ENCODE measurements around the gene RNASEH2B. TPM values are rescaled to one million over a fixed set of nuclear protein-coding genes. Genes with fewer than 3 reads are reported as not detected.

RNASEH2B gene
- total RNA-seq, 1 experiment from 2014 or later, result 33.3 TPM

GRCh38 chr13:50873467-50873866 lies 36.1 kb upstream of the RNASEH2B start (continued):
- TF ChIP-seq USF2 (CRISPR knock-in tag; IDR thresholded peaks at IDR 0.05), result no peak

DNA sequence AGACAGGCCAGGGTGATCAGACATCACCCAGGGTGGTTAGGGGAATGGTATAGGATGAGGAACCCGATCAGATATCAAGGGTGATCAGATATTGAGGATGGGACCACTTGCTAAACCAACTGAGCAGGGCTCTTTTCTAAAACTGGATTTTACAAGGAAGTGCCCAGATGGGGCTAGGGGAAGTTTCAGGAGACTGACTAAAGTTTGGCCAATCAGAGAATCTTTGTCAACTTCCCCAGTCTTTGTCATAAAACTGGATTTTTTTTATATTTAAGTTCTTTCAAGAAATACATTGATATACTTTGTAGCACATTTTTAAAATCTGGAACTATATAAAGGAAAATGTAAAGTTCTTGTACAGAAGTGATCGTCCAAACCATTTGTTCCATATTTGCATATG lies 35.6 kb upstream of the RNASEH2B start:
- ATAC-seq, result no peak
- TF ChIP-seq NFYB (CRISPR knock-in tag; conservative IDR thresholded peaks at IDR 0.05; ENCODE audit: low read depth) (no peak), ZNF263 (CRISPR knock-in tag; IDR thresholded peaks at IDR 0.05; ENCODE audit: low read depth) (no peak), NR1H2 (CRISPR knock-in tag; IDR thresholded peaks at IDR 0.05) (no peak), GABPB1 (CRISPR knock-in tag; IDR thresholded peaks at IDR 0.05) (no peak), ZNF232 (CRISPR knock-in tag; IDR thresholded peaks at IDR 0.05) (no peak), SP1 (CRISPR knock-in tag; conservative IDR thresholded peaks at IDR 0.05) (no peak), CREM (CRISPR knock-in tag; IDR thresholded peaks at IDR 0.05) (no peak), ZNF138 (CRISPR knock-in tag; conservative IDR thresholded peaks at IDR 0.05) (no peak), ZNF121 (CRISPR knock-in tag; IDR thresholded peaks at IDR 0.05) (no peak), ERG (CRISPR knock-in tag; IDR thresholded peaks at IDR 0.05) (no peak), E2F4 (CRISPR knock-in tag; IDR thresholded peaks at IDR 0.05; ENCODE audit: borderline replicate concordance, low read depth) (no peak), MYBL2 (CRISPR knock-in tag; IDR thresholded peaks at IDR 0.05) (no peak)
- TF ChIP-seq, protein P1, sequence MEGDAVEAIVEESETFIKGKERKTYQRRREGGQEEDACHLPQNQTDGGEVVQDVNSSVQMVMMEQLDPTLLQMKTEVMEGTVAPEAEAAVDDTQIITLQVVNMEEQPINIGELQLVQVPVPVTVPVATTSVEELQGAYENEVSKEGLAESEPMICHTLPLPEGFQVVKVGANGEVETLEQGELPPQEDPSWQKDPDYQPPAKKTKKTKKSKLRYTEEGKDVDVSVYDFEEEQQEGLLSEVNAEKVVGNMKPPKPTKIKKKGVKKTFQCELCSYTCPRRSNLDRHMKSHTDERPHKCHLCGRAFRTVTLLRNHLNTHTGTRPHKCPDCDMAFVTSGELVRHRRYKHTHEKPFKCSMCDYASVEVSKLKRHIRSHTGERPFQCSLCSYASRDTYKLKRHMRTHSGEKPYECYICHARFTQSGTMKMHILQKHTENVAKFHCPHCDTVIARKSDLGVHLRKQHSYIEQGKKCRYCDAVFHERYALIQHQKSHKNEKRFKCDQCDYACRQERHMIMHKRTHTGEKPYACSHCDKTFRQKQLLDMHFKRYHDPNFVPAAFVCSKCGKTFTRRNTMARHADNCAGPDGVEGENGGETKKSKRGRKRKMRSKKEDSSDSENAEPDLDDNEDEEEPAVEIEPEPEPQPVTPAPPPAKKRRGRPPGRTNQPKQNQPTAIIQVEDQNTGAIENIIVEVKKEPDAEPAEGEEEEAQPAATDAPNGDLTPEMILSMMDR (IDR thresholded peaks at IDR 0.05), result no peak
- TF ChIP-seq, protein P2, sequence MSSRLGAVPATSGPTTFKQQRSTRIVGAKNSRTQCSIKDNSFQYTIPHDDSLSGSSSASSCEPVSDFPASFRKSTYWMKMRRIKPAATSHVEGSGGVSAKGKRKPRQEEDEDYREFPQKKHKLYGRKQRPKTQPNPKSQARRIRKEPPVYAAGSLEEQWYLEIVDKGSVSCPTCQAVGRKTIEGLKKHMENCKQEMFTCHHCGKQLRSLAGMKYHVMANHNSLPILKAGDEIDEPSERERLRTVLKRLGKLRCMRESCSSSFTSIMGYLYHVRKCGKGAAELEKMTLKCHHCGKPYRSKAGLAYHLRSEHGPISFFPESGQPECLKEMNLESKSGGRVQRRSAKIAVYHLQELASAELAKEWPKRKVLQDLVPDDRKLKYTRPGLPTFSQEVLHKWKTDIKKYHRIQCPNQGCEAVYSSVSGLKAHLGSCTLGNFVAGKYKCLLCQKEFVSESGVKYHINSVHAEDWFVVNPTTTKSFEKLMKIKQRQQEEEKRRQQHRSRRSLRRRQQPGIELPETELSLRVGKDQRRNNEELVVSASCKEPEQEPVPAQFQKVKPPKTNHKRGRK (CRISPR knock-in tag; IDR thresholded peaks at IDR 0.05; ENCODE audit: borderline replicate concordance), result no peak
- TF ChIP-seq, protein P3, sequence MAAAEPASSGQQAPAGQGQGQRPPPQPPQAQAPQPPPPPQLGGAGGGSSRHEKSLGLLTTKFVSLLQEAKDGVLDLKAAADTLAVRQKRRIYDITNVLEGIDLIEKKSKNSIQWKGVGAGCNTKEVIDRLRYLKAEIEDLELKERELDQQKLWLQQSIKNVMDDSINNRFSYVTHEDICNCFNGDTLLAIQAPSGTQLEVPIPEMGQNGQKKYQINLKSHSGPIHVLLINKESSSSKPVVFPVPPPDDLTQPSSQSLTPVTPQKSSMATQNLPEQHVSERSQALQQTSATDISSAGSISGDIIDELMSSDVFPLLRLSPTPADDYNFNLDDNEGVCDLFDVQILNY (CRISPR knock-in tag; IDR thresholded peaks at IDR 0.05), result no peak
- CTCF ChIA-PET, result no interaction called here
- no peak for DNase-seq (ENCODE audit: low spot score)
- H3K36me3 Mint-ChIP-seq, result no peaks in the 10 kb centered on the region
- H3K27ac Mint-ChIP-seq, result no peak overlapping the region
- H3K27me3 Mint-ChIP-seq (ENCODE audit: low read depth), result no peaks in the 10 kb centered on the region; the same call in 1 of the 2 replicates
- H3K4me1 Mint-ChIP-seq, result no peaks in the 10 kb centered on the region
- 0 out of 2 replicates have a peak, but pooled peaks cover 3% of the 10 kb centered on the region for H3K9me3 Mint-ChIP-seq
- H3K4me3 Mint-ChIP-seq, result no peak overlapping the region
- POLR2A ChIA-PET, result no interaction called here

DNA sequence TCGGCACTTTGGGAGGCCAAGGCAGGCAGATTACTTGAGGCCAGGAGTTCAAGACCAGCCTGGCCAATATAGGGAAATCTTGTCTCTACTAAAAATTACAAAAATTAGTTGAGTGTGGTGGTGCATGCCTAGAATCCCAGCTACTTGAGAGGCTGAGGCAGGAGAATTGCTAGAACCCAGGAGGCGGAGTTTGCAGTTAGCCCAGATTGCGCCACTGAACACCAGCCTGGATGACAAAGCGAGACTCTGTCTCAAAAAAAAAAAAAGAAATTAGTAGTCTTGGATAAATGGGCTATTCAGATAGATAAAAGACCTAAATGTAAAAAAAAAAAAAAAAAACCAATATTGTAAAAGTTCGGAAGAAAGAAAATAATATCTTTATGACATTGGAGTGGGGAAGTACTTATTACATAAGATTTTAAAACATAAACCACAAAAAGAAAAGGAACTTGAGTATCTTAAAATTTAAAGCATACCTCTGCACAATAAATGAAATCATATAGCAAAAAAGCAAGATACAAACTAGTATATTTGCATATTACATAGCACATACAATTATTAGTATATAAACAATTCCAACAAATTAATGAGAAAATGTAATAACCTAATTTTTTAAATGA lies 26.7 kb upstream of the RNASEH2B start:
- no peak for DNase-seq (ENCODE audit: low spot score)
- Mint-ChIP-seq H3K27ac (no peak overlapping the region), H3K4me1 (no peaks in the 10 kb centered on the region), H3K36me3 (peaks cover 4% of the 10 kb centered on the region; the same call in 1 of the 2 replicates), H3K4me3 (no peak overlapping the region), H3K9me3 (peaks cover 5% of the 10 kb centered on the region), H3K27me3 (ENCODE audit: low read depth) (no peaks in the 10 kb centered on the region)
- CTCF ChIA-PET, result no interaction called here
- POLR2A ChIA-PET, result interaction anchor here (0.7 kb wide), 1 partner anchor 48 kb away, joined by 3 read pairs; no protein-coding TSS in a partner anchor
- no peak for ATAC-seq
- TF ChIP-seq NR2C2 (CRISPR knock-in tag; IDR thresholded peaks at IDR 0.05) (no peak), AR (CRISPR knock-in tag; IDR thresholded peaks at IDR 0.05) (no peak), PRRX2 (CRISPR knock-in tag; IDR thresholded peaks at IDR 0.05) (no peak)
- TF ChIP-seq, protein P4, sequence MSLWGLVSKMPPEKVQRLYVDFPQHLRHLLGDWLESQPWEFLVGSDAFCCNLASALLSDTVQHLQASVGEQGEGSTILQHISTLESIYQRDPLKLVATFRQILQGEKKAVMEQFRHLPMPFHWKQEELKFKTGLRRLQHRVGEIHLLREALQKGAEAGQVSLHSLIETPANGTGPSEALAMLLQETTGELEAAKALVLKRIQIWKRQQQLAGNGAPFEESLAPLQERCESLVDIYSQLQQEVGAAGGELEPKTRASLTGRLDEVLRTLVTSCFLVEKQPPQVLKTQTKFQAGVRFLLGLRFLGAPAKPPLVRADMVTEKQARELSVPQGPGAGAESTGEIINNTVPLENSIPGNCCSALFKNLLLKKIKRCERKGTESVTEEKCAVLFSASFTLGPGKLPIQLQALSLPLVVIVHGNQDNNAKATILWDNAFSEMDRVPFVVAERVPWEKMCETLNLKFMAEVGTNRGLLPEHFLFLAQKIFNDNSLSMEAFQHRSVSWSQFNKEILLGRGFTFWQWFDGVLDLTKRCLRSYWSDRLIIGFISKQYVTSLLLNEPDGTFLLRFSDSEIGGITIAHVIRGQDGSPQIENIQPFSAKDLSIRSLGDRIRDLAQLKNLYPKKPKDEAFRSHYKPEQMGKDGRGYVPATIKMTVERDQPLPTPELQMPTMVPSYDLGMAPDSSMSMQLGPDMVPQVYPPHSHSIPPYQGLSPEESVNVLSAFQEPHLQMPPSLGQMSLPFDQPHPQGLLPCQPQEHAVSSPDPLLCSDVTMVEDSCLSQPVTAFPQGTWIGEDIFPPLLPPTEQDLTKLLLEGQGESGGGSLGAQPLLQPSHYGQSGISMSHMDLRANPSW (CRISPR knock-in tag; conservative IDR thresholded peaks at IDR 0.05; ENCODE audit: low read depth), result no peak
